ENCODE measurements around the gene ZNF385B. TPM values are rescaled to one million over a fixed set of nuclear protein-coding genes. Genes with fewer than 3 reads are reported as not detected.

Gene ZNF385B
- total RNA-seq, 1 donor from 2014 or later, result not detected

DNA sequence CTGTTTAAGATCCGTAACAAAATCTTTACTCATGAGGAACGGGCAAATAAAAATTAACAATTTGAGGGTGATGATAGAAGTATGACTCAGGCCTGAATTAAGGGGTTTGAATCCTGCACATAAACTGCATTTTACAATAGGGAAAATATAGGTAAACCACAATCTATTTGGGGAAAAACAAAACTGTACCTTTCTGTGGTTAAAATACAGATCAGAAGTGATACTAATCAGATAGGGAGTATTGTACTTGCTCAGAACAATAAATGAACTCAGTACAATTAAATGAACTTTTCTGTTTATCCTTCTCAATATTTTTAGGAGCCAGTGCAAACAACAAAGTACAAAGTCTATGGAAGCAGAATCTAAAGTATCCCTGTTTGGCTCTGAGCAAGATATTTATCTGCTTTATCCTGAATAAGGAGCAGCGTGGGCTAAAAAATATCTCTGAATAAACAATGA is 287.3 kb downstream of the ZNF385B start:
- Mint-ChIP-seq H3K4me3 (no peak overlapping the region), H3K36me3 (ENCODE audit: low read depth) (no peaks in the 10 kb centered on the region), H3K4me1 (no peaks in the 10 kb centered on the region), H3K27ac (no peak overlapping the region), H3K9me3 (no peaks in the 10 kb centered on the region), H3K27me3 (peaks cover 2% of the 10 kb centered on the region)
- intact Hi-C loops (cut with micrococcal nuclease), result no loop called here
- CTCF ChIA-PET, result no interaction called here
- POLR2A ChIA-PET, result no interaction called here
- DNase-seq (no peak), ATAC-seq (ENCODE audit: low read depth) (no peak)
- TF ChIP-seq, protein P1, sequence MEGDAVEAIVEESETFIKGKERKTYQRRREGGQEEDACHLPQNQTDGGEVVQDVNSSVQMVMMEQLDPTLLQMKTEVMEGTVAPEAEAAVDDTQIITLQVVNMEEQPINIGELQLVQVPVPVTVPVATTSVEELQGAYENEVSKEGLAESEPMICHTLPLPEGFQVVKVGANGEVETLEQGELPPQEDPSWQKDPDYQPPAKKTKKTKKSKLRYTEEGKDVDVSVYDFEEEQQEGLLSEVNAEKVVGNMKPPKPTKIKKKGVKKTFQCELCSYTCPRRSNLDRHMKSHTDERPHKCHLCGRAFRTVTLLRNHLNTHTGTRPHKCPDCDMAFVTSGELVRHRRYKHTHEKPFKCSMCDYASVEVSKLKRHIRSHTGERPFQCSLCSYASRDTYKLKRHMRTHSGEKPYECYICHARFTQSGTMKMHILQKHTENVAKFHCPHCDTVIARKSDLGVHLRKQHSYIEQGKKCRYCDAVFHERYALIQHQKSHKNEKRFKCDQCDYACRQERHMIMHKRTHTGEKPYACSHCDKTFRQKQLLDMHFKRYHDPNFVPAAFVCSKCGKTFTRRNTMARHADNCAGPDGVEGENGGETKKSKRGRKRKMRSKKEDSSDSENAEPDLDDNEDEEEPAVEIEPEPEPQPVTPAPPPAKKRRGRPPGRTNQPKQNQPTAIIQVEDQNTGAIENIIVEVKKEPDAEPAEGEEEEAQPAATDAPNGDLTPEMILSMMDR (IDR thresholded peaks at IDR 0.05), result no peak

DNA sequence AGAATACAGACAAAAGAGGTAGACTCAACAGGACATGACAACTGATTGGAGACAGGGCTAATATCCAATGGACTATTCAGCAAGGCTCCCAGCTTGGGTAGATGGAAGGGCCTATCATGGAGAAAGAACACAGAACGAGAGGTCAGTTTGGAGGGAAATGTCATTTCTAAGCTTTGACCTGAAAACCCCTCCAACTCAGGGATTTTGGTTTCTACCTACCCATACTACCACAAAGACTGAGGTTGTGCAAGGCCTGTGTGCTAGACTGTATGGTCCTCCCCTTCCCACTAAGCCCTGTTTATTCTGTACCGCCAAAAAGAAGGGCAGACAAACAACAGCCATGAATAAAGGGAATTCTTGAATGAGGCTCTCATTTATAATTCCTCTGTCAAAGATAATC is 288.9 kb downstream of the ZNF385B start:
- H3K4me1 Mint-ChIP-seq, result no peaks in the 10 kb centered on the region
- H3K27me3 Mint-ChIP-seq, result peaks cover 2% of the 10 kb centered on the region
- no peak overlapping the region for H3K4me3 Mint-ChIP-seq
- H3K9me3 Mint-ChIP-seq, result no peaks in the 10 kb centered on the region
- no peak overlapping the region for H3K27ac Mint-ChIP-seq
- no peak for DNase-seq
- intact Hi-C loops (cut with micrococcal nuclease), result no loop called here
- TF ChIP-seq, protein P1 (IDR thresholded peaks at IDR 0.05), result no peak
- no peak for ATAC-seq (ENCODE audit: low read depth)
- ChIA-PET POLR2A (no interaction called here), CTCF (no interaction called here)
- no peaks in the 10 kb centered on the region for H3K36me3 Mint-ChIP-seq (ENCODE audit: low read depth)

DNA sequence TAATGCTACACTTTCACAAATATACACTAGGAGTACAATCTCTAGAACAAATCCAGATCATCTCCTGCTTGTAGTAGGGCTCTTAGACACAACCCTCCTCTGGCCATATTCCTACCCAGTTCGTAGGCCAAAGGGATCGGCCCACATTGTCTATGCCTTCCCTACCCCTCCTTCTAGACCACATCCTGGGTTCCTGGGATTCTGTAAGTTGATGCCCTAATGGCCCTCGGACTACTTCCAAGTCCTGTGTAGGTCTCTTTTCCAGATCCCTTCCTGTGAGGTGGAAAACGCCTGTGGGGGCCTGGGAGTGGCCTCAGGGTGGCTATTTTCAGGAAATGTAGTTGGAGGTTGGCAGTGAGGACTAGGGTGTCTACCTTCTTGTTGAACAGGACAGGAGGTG is 289.7 kb downstream of the ZNF385B start:
- no peaks in the 10 kb centered on the region for H3K36me3 Mint-ChIP-seq (ENCODE audit: low read depth)
- no peak overlapping the region for H3K4me3 Mint-ChIP-seq
- no peak for ATAC-seq (ENCODE audit: low read depth)
- no peak for DNase-seq
- no peaks in the 10 kb centered on the region for H3K4me1 Mint-ChIP-seq
- H3K27me3 Mint-ChIP-seq, result peaks cover 2% of the 10 kb centered on the region
- POLR2A ChIA-PET, result no interaction called here
- CTCF ChIA-PET, result no interaction called here
- no peaks in the 10 kb centered on the region for H3K9me3 Mint-ChIP-seq
- H3K27ac Mint-ChIP-seq, result no peak overlapping the region
- intact Hi-C loops (cut with micrococcal nuclease), result no loop called here
- TF ChIP-seq, protein P1 (IDR thresholded peaks at IDR 0.05), result no peak

DNA sequence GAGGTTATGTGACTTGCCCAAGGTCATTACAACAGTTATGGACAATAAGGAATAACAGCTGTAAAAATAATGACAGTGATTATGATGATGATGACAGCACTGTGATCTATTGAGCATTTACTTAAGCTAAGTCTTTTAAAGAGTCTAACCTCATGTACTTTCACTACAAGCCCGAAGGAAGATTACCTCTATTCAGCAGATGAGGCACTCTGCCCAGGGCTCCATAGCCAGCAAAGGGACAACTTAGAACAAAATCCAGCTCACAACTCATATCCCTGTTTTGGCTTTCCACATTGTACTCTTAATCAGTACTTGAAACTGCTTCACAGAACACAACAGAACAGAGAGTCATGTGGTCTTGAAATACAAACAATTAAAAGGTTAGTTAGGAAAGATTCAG is 290.2 kb downstream of the ZNF385B start:
- DNase-seq (no peak), ATAC-seq (ENCODE audit: low read depth) (no peak)
- Mint-ChIP-seq H3K4me3 (no peak overlapping the region), H3K9me3 (no peaks in the 10 kb centered on the region), H3K4me1 (no peaks in the 10 kb centered on the region), H3K27ac (no peak overlapping the region), H3K27me3 (peaks cover 2% of the 10 kb centered on the region), H3K36me3 (ENCODE audit: low read depth) (no peaks in the 10 kb centered on the region)
- POLR2A ChIA-PET, result no interaction called here
- TF ChIP-seq, protein P1 (IDR thresholded peaks at IDR 0.05), result no peak
- intact Hi-C loops (cut with micrococcal nuclease), result no loop called here
- CTCF ChIA-PET, result no interaction called here

DNA sequence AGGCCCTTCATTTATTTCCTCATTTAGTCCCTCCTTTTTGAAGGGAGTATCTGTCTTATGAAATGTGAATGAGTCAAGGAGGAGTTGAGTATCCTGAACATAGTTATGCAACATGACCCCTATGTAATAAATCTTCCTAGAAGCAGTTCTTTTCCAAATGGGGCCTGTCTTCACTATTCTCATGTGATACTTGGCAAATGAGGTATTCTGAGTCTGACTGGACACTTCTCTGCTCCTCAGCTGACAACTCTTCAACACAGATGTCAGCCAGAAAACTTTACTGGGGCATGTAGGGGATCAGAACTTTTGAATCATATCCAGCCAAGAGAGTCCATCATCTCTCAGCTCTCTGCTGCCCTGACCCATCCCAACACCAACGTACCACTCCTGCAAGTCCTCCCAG is 291.6 kb downstream of the ZNF385B start:
- Mint-ChIP-seq H3K27me3 (peaks cover 2% of the 10 kb centered on the region), H3K9me3 (no peaks in the 10 kb centered on the region), H3K4me3 (no peak overlapping the region), H3K27ac (no peak overlapping the region), H3K4me1 (no peaks in the 10 kb centered on the region), H3K36me3 (ENCODE audit: low read depth) (no peaks in the 10 kb centered on the region)
- intact Hi-C loops (cut with micrococcal nuclease), result no loop called here
- ATAC-seq (ENCODE audit: low read depth) (no peak), DNase-seq (no peak)
- TF ChIP-seq, protein P1 (IDR thresholded peaks at IDR 0.05), result no peak
- ChIA-PET CTCF (no interaction called here), POLR2A (no interaction called here)
